CD1c-positive myeloid dendritic cell (primary cell): Measurements from ENCODE around the gene CXCR6.
A peak's percentile ranks its signal among the peaks of the same experiment; 100 is the strongest.

ENCODE experiments used
- DNase-seq: peaks from one replicate; pipeline ENCODE4 v3.0.0-alpha.2; 2016; ENCODE audit errors: extremely low spot score

CXCR6 gene

GRCh38 chr3:45943207-45943846 lies at the start of gene CXCR6:
TSS of gene CXCR6 (plus strand) at chr3:45943464. CDS start at chr3:45946482, 3,018 bp downstream.
- DNase-seq: no peak

- DNase-seq: peak; percentile 11
Observed at GRCh38 chr3:45894015-45894414, 49.2 kb upstream of the CXCR6 start.

GRCh38 chr3:45895686-45896468 lies 47.4 kb upstream of the CXCR6 start:
- no peak for DNase-seq

DNA sequence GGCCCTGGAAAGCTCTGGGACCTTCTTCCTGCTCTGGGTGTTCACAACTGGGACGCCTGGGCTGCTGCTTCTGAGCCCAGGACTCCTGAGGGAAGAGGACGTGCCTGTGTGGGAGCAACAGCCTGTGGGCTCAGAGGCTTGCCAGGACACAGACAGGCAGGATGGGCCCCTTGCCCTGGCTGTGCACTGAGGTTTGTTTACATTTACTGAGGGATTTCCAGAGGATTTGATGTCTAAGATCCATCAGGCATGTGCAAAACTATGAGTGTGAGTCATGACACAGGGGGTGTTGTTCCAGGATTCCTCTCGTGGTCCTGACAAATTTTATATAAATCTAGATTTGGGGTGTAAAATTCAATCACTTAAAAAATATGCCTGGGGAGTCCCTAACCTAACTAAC lies 46.3 kb upstream of the CXCR6 start:
- no peak for DNase-seq

- DNase-seq: no peak
Observed at GRCh38 chr3:45904931-45905330, 38.3 kb upstream of the CXCR6 start.

DNA sequence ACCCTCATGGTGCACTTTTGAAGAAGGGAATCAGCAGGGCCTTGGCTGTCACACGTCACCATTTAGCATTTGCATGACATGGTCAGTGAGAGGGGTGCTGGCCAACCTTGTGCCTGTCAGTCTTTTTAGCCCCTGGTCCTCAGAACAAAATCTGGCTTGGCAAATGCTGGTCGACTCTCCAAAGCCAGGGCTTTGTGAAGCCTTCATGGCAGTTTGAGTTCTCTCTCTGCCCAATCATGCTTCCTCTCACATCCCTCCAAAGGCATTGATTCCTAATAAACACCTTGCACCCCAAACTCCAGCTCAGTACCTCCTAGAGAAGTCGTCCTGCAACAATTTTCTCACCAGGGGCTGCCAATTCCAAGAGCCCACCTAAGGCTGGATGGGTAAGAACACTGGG lies 37.5 kb upstream of the CXCR6 start:
- DNase-seq: no peak

GRCh38 chr3:45906681-45907407 lies 36.4 kb upstream of the CXCR6 start:
- DNase-seq: no peak

- no peak for DNase-seq
Observed at GRCh38 chr3:45907769-45908705, 35.2 kb upstream of the CXCR6 start.

DNA sequence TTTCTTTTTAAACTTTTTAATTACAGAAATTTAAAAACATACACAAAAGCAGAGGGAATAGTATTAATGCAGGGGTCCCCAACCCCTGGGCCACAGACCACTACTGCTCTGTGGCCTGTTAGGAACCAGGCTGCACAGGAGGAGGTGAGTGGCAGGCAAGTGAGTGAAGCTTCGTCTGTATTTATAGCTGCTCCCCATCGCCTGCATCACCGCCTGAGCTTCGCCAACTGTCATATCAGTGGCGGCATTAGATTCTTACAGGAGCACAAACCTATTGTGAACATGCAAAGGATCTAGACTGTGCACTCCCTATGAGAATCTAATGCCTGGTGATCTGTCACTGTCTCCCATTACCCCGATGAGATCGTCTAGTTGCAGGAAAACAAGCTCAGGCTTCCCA lies 34.5 kb upstream of the CXCR6 start:
- no peak for DNase-seq

- no peak for DNase-seq
Observed at GRCh38 chr3:45909542-45909941, 33.7 kb upstream of the CXCR6 start.

DNA sequence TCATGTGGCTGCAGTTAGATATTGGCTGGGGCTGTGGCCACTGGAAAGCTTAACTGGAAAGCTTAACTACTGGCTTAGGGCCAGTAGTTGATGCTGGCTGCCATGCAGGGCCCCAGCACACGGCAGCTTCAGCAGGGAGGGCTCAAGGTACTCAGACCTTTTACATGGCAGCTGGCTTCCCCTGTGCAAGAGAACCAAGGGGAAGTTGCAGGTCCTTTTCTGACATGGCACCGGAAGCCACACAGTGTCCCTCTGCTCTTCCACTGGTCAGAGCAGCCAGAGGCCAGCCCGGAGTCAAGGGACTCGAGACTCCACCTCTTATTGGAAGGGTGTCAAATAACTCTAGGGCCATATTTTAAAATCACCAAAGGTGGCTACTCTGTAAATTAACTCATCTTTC lies 32.4 kb upstream of the CXCR6 start:
- no peak for DNase-seq

GRCh38 chr3:45911511-45912226 lies 31.6 kb upstream of the CXCR6 start:
- DNase-seq: no peak

- no peak for DNase-seq
Observed at GRCh38 chr3:45912435-45912834, 30.8 kb upstream of the CXCR6 start.

GRCh38 chr3:45914362-45915058 lies 28.8 kb upstream of the CXCR6 start:
- DNase-seq: no peak

- DNase-seq: no peak
Observed at GRCh38 chr3:45915059-45915439, 28.2 kb upstream of the CXCR6 start.

GRCh38 chr3:45915518-45916231 lies 27.6 kb upstream of the CXCR6 start:
- peak; percentile 42 for DNase-seq

DNA sequence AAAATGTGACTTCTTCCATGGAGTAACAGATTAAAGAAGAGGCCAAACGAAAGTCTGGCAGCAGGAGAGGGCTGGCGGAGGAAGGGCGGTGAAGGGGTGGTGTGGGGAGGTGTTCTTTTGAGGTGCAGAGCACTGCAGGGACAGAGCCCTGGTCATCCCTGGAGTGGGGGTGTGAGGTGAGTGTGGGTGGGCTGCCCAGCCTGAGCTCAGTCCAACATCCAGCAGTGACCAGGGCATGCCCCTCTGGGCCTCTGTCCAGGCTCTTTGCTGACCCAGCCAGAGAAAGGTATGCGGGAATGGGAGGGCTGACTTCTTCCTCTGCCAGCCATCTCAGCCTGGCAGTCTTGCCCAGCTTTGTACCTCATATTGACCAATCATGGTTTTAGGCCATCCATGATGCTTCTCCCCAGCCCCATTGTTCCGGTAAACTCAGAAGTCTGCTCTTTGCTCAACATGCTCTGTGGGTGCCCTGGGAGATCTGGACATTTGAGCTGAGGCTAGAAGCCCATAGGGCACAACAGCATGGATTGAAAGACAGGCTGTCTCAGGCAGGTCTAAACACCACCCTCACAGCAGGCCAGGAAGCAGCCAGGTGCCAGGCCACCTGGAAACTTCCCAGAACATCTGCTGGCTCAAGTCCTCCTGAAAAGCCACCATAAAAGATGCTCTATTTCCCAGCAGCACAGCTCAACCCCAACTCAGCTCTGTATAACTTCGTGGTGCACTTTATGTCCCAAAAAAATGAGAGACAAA lies 25.9 kb upstream of the CXCR6 start:
- no peak for DNase-seq

DNA sequence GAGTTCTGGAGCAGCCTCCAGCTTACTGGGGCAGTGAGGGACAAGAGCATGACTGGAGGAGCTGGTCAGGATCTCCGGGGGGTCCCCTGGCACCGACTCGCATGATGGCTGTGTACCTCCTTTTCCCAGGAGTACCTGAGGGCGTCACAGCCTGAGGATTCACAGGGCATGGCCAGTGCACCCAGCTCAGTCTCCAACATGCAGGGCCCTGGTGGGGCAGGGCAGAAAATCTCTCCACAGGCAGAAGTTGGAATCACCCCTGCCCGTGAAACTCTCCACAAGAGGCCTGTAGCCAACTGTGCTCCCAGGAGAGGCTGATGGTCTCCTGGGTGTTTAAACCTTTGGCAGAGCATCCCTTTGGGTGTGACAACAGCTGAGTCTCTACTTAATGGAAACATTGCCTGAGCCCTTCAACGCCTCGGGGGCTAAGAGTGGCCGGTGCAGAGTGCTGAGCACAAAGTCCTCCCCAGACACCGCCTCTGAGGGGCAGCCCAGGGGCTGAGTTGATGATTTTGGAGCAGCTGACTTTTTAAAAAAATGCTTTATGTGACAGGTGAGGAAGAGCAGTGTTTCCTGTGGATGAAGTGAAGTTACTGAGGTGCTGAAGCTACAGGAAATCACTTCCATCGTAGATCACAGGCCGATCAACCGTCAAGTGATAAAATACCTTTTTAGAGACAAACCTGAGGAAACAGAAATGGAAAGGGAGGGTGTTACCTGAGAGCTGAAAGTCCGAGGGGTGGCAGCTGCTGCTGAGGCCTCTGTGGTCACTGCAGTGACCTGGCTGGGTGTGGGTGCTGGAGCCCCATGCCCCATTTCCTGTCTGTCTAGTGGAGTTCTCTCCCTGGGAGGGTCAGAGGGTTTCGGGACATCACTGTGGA lies 21.9 kb upstream of the CXCR6 start:
- DNase-seq: no peak
